Stimulated activated CD8-positive, alpha-beta memory T cell treated with anti-CD3 and anti-CD28 coated beads, Interleukin-12 subunit alpha, Interleukin-12 subunit beta, amount 100 ng/mL, for 4 hours (primary cell): ENCODE measurements around the gene NSUN2.

Experiments
- DNase-seq: peaks from one replicate; pipeline ENCODE4 v3.0.0-alpha.2; 2020; ENCODE audit warnings: low read depth

Gene NSUN2

GRCh38 chr5:6644794-6645241 is 12.0 kb upstream of the NSUN2 start:
- no peak for DNase-seq

- no peak for DNase-seq
Observed at GRCh38 chr5:6642655-6643054, 9.8 kb upstream of the NSUN2 start.

- DNase-seq = no peak
Observed at GRCh38 chr5:6638236-6638635, 5.4 kb upstream of the NSUN2 start.

GRCh38 chr5:6637590-6637989 is 4.7 kb upstream of the NSUN2 start:
- no peak for DNase-seq

GRCh38 chr5:6637022-6637421 is 4.2 kb upstream of the NSUN2 start:
- no peak for DNase-seq

- DNase-seq = no peak
Observed at GRCh38 chr5:6636293-6636692, 3.4 kb upstream of the NSUN2 start.

GRCh38 chr5:6634788-6635430 is 2.1 kb upstream of the NSUN2 start:
- DNase-seq = no peak

GRCh38 chr5:6634306-6634705 is 1.5 kb upstream of the NSUN2 start:
- no peak for DNase-seq

GRCh38 chr5:6633469-6634245 is 813 bp upstream of the NSUN2 start:
- no peak for DNase-seq

GRCh38 chr5:6632324-6632887 is 438 bp downstream of the NSUN2 start:
- DNase-seq = no peak

- DNase-seq = no peak
Observed at GRCh38 chr5:6631441-6631840, 1.4 kb downstream of the NSUN2 start.

DNA sequence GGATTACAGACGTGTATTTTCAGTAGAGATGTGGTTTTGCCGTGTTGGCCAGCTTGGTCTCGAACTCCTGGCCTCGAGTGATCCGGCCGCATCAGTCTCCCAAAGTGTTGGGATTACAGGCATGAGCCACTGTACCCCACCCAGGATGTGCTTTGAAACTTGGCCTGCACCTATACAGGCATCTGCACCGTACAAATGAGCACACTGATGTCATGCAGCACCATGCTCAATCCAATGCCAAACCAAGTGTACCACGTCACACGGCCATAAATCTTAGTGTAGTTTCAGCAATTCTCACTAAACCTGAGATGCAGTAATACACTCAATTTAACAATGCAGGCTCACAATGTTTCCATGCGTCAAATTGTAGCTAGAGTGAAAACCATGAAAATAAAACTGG is 6.3 kb downstream of the NSUN2 start:
- no peak for DNase-seq

GRCh38 chr5:6623941-6624340 is 8.9 kb downstream of the NSUN2 start:
- no peak for DNase-seq

DNA sequence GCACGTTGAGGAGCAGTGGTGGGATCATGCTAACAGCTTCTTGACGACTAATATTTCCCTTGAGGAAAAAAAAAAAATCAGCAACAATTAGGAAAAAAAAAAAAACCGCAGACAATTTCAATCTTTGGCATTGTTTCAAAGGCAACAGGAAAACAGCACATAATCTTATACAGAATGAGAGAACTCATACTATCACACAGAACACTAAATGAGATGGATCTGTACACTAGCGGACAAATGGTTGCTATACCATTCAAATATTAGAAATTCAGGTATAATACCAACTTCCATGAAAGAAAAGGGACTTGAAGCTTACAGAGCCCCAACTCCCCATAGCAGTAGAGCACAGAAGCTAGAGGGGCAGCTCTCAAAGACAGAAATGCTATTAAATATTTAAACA is 9.6 kb downstream of the NSUN2 start:
- DNase-seq = no peak

DNA sequence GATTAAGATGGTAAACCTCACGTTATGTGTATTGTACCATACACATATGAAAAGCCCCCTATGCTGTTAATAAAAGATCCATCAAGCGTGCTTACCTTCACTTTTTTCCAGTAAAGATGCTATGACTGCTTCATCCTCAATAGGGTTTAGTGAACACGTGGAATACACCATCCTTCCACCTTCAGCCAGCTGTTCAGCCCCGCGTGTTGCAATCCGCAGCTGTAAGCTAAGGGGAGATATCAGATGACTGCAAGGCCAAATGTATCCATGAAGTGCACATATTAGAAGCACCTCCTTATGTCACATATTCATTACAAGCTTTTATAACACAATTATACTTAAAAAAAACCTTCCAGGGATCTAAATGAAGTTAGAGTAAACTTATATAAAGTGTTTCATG is 16.2 kb downstream of the NSUN2 start:
- DNase-seq = no peak

DNA sequence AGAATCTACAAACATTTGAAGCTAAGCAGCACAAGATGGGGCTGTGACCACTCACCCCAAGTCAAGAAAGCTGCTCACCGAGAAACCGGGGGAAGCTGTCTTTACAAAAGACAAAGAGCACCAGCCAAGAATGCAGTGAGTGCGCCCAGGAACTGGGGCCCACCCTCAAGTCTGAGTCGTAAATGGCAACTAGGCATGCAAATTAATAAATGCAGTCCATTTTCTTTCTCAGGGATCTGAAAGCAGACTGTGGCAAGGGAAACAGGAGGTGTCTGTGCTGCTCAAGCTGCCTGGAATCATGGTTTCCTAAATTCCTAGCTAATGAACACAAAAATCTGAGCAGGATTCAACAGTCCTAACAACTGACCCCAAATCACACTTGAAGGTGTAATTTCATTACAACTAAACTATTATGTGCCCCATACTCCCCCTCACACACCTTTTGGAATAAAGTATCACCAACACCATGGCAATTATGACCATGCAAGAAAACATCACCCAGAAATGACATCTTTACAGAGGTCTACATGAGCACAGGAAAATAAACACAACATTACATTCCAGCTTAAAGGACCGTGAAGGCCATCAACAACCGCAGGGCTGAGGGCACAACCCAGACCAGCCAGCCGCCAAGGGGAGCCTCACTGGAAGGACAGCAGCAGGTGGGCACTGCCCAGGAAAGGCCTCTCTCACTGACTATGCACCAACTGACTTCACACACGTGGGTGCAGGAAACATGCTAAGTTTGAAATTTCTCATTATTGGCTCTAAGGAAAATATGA is 17.6 kb downstream of the NSUN2 start:
- DNase-seq = no peak

DNA sequence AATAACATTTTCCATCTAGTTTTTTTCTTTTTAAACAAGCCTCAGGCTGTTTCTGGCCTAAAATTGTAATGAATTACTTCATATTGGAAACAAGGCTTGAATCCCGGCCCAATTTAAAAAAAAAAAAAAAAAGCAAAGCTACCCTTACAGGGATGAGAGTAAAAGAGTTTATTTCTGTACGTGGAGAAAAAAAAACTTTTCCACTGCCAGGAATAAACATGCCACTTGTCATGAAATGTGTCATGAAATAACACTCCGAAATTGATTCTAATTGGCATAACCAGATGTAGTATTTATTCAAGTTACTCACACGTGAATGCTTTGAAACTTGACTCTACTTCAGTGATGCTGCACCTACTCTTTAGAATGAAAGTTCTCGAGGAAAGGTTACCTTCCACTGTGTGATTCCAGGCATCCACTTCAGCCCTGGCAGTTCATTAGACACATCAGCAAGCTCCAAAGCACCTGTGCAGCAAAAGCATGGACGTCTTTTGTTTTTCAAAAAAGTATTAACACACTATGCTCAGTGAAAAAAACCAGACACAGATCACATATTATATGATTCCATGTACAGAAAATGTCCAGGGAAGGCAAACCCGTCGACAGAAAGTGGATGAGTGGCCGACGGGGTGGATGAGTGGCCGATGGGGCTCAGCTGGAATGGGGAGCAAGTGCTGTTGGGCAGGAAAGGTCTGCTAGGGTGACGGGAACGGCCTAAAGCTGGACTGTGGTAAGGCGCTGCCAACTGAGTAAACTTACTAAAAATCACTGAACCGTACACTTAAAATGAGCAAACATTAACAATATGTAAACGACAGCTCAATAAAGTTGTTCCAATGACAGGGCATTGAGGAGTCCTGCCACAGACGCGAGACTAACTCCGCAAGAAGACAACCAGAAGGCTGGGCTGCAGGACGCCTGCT is 21.2 kb downstream of the NSUN2 start:
- no peak for DNase-seq

DNA sequence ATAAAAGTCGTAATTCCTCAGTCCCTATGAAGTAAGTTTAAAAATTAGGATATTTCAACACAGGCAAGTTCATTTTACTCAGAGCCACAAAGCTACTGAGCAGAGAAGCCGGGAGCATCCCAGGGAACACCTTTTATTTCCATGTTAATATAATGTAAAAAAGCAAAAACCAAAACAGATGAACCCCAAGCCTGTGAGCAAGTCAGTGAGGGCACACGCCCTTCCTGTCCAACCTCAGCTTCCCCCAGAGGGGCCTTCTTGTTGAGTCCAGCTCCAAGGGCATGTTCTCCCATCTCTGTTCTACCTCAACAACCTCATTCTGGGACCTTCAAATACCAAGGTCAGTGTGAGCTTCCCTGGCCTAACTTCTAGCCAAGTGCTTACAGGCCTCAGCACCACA is 24.8 kb downstream of the NSUN2 start:
- no peak for DNase-seq

DNA sequence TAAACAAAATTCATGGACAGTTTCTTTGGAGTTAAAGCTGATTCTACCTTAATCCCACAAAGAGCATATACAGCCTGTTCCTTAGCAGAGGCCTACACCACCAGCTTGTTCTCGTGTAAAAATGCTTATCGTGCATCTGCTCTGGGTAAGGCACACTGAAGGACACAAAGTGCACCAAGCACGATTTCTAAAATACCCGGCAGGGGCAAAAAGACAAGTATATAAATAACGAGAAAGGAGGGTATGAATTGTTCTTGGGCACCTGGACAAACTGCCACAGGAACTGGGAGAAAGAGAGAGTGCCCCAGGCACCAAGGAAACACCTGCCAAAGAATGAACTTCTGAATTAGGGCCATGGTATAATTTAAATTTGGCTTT is 25.3 kb downstream of the NSUN2 start:
- DNase-seq = no peak

DNA sequence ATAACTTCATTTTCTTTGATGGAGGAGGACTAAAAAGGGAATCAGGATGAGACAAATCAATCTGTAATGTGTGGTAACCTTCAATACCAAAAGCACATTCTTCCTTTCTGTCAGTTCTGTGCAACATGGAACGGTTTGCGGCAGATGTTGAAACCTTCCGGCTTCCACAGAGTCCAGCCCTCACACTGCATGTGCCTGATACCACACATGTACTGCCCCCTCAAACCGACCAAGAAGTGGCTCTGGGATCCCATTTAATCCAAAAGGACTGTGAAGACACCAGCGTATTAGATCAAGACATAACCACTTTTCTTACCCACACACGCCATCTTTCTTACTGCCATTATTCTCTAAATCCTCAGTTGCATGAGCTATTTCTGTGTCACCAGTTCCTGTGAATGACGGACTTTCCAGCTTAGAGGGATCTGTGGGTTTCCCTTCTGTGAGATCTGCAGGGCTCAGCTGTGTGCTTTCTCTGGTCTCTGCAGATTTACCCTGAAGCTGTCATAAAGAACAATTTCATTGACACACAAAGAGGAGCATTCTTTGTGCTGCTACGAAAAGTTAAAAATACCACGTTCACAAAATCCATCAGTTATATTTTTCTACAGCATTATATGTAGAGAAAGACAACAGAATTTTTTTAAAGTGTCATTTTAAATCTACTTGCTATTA is 25.8 kb downstream of the NSUN2 start:
- DNase-seq = no peak

DNA sequence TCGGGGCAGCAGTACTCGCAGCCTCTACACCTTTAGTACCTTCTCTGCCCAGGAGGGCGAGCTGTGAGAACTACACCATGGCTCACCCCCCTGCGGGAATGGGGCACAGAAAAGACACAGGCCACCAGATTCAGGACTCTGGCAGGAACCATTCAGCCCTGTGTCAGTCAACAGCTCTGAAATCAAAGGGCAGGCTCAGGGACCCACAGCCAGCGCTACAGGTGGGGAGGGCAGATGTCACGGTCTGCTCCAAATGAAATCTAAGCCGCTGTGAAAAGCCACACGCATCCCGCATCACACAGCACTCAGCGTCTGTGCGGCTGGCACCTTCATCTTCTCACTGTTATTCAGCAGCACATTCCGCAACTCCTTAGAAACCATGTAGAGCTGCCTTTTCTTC is 27.9 kb downstream of the NSUN2 start:
- no peak for DNase-seq
